WTC11 (cell line): Measurements from ENCODE around the gene GLA.

ENCODE experiments used
- CBFB ChIP-seq: sonication (generic); formaldehyde crosslinking; IDR thresholded peaks from 2 replicates; pipeline ENCODE4 v1.8.1; 2022; ENCODE audit warnings: mild to moderate bottlenecking, low read depth, missing genetic modification reagents
- GTF2I ChIP-seq: fragments of 250-450 bp; sonication (Bioruptor Pico); conservative IDR thresholded peaks from 2 replicates; pipeline ENCODE4 v1.4.0; 2021; ENCODE audit warnings: mild to moderate bottlenecking
- OVOL2 ChIP-seq: fragments of 250-450 bp; sonication (Bioruptor Pico); IDR thresholded peaks from 2 replicates; pipeline ENCODE4 v1.9.0; 2021; ENCODE audit warnings: mild to moderate bottlenecking, borderline replicate concordance
- TP53 ChIP-seq: sonication (generic); formaldehyde crosslinking; IDR thresholded peaks from 2 replicates; pipeline ENCODE4 v1.8.1; 2023; ENCODE audit warnings: mild to moderate bottlenecking, missing genetic modification reagents
- ZNF138 ChIP-seq: sonication (generic); formaldehyde crosslinking; conservative IDR thresholded peaks from 2 replicates; pipeline ENCODE4 v1.8.1; 2022; ENCODE audit warnings: mild to moderate bottlenecking, moderate library complexity, missing genetic modification reagents
- TF ChIP-seq, protein P1 (sequence below): fragments of 200-600 bp; IDR thresholded peaks from 2 replicates; pipeline ENCODE4 v1.8.0; 2022; ENCODE audit warnings: antibody characterized with exemption
- TF ChIP-seq, protein P2 (sequence below): sonication (generic); formaldehyde crosslinking; IDR thresholded peaks from 2 replicates; pipeline ENCODE4 v1.8.0; 2023; ENCODE audit warnings: missing genetic modification reagents
- TF ChIP-seq, protein P3 (sequence below): sonication (generic); formaldehyde crosslinking; IDR thresholded peaks from 2 replicates; pipeline ENCODE4 v1.8.1; 2023; ENCODE audit warnings: mild to moderate bottlenecking, missing genetic modification reagents, borderline replicate concordance

DNA sequence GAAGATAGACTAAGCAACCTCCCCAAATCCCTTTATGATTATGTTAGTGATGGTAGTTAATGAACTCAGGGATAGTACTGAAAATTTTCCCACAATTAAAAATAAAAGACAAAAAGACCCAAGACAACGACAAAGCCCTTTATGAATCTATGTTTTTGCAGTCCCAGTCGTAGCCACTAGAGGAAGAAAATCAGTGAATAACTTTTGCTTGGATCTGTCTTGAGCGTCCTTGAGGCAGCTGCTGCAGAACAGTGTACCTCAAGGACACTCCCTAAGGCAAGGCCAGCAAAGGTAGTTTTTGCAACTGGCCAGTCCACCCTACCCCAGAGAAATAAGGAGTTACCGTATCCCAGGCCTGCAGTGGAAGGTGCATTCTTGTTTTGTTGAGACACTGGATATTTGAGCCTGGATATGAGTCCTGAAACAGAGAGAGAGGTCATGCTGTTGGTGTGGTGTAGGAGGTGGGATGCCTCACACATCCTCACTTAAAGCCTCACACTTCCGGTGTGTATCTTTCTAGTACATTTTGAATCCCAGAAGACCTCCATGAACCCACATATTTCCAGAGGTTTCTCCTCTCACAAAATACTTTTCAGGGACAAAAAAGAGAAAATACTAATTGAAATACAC is 50.4 kb downstream of the GLA start:
- TF ChIP-seq, protein P1, sequence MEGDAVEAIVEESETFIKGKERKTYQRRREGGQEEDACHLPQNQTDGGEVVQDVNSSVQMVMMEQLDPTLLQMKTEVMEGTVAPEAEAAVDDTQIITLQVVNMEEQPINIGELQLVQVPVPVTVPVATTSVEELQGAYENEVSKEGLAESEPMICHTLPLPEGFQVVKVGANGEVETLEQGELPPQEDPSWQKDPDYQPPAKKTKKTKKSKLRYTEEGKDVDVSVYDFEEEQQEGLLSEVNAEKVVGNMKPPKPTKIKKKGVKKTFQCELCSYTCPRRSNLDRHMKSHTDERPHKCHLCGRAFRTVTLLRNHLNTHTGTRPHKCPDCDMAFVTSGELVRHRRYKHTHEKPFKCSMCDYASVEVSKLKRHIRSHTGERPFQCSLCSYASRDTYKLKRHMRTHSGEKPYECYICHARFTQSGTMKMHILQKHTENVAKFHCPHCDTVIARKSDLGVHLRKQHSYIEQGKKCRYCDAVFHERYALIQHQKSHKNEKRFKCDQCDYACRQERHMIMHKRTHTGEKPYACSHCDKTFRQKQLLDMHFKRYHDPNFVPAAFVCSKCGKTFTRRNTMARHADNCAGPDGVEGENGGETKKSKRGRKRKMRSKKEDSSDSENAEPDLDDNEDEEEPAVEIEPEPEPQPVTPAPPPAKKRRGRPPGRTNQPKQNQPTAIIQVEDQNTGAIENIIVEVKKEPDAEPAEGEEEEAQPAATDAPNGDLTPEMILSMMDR, result no peak
- TF ChIP-seq ZNF138 (no peak), GTF2I (CRISPR knock-in tag) (no peak), TP53 (CRISPR knock-in tag) (no peak), CBFB (no peak), OVOL2 (CRISPR knock-in tag) (no peak)
- TF ChIP-seq, protein P2, sequence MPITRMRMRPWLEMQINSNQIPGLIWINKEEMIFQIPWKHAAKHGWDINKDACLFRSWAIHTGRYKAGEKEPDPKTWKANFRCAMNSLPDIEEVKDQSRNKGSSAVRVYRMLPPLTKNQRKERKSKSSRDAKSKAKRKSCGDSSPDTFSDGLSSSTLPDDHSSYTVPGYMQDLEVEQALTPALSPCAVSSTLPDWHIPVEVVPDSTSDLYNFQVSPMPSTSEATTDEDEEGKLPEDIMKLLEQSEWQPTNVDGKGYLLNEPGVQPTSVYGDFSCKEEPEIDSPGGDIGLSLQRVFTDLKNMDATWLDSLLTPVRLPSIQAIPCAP (CRISPR knock-in tag), result no peak
- TF ChIP-seq, protein P3, sequence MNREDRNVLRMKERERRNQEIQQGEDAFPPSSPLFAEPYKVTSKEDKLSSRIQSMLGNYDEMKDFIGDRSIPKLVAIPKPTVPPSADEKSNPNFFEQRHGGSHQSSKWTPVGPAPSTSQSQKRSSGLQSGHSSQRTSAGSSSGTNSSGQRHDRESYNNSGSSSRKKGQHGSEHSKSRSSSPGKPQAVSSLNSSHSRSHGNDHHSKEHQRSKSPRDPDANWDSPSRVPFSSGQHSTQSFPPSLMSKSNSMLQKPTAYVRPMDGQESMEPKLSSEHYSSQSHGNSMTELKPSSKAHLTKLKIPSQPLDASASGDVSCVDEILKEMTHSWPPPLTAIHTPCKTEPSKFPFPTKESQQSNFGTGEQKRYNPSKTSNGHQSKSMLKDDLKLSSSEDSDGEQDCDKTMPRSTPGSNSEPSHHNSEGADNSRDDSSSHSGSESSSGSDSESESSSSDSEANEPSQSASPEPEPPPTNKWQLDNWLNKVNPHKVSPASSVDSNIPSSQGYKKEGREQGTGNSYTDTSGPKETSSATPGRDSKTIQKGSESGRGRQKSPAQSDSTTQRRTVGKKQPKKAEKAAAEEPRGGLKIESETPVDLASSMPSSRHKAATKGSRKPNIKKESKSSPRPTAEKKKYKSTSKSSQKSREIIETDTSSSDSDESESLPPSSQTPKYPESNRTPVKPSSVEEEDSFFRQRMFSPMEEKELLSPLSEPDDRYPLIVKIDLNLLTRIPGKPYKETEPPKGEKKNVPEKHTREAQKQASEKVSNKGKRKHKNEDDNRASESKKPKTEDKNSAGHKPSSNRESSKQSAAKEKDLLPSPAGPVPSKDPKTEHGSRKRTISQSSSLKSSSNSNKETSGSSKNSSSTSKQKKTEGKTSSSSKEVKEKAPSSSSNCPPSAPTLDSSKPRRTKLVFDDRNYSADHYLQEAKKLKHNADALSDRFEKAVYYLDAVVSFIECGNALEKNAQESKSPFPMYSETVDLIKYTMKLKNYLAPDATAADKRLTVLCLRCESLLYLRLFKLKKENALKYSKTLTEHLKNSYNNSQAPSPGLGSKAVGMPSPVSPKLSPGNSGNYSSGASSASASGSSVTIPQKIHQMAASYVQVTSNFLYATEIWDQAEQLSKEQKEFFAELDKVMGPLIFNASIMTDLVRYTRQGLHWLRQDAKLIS, result no peak
